Measurements from ENCODE around the gene OTX1. TPM values are rescaled to one million over a fixed set of nuclear protein-coding genes. Genes with fewer than 3 reads are reported as not detected.

Gene OTX1
- total and polyA plus RNA-seq, 2 of the 8 experiments (the other 6 are each of a cell fraction or from before 2014, with no cell fraction given) = 0.24 to 3.3 TPM

DNA sequence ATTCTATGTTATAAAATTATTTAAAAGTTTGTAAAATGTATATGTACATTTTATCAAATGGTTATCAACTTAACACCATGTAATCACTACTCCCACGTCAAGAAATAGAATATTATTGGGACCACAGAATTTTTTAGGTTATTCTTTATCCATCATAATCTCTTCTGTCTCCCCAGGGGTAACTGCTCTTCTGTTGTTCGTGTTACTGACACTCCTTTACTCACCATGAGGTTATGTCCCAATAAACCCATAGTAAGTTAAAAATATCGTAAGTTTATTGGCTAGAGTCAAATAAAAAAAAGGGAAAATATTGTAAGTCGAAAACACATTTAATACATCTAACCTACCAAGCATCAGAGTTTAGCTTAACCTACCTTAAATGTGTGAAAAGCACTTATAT is 14.0 kb downstream of the OTX1 start:
- 90% methylated on average over 4 of the region's 4 CpGs; no CpG with 5 or more reads in 1 of the 2 experiments for WGBS, 2 experiments (ENCODE audit: extremely low coverage in 1 of 2, insufficient coverage in 1 of 2, insufficient read length in 1 of 2, insufficient replicate concordance in 2 of 2, low coverage in 1 of 2, low lambda C conversion rate in 2 of 2, missing lambda C conversion rate in 1 of 2)
- H3K4me1 ChIP-seq (replicated peaks in 1 of 4; ENCODE audit: control insufficient read depth in 3 of 4, insufficient read depth in 4 of 4, low read length in 3 of 4) = peaks cover 0 to 3% (median under 1%) of the 10 kb centered on the region in 4 experiments; a peak in 2 of 7 replicates
- no peak for FAIRE-seq

More for the DNA sequence above, 14.0 kb downstream of the OTX1 start:
- no peak overlapping the region for H3K23ac ChIP-seq (ENCODE audit: insufficient read length)
- no peak overlapping the region for H3K14ac ChIP-seq (ENCODE audit: insufficient read length)
- H2AFZ ChIP-seq (ENCODE audit: low read length) = no peak overlapping the region
- H3K23me2 ChIP-seq (ENCODE audit: low read depth, low read length) = no peaks in the 10 kb centered on the region
- no peak overlapping the region for H3K18ac ChIP-seq (ENCODE audit: extremely low read depth, low read length)
- H3K4me3 ChIP-seq (ENCODE audit: extremely low read depth in 1 of 4, insufficient read depth in 2 of 4, low read depth in 3 of 4, low read length in 4 of 4) = no peak overlapping the region
- H2BK12ac ChIP-seq (ENCODE audit: low read depth, low read length) = no peak overlapping the region
- H2AK5ac ChIP-seq (ENCODE audit: low read depth, low read length) = no peak overlapping the region
- no peak overlapping the region for H3K56ac ChIP-seq (replicated peaks; ENCODE audit: insufficient read length, low read depth, low read length)
- no peak overlapping the region for H2BK20ac ChIP-seq (ENCODE audit: low read length)
- H3K79me2 ChIP-seq (ENCODE audit: control insufficient read depth in 1 of 2, insufficient read depth in 2 of 2, low read length in 2 of 2) = no peaks in the 10 kb centered on the region
- H3K36me3 ChIP-seq (ENCODE audit: control insufficient read depth in 2 of 4, insufficient read depth in 4 of 4, low read length in 3 of 4) = no peaks in the 10 kb centered on the region
- no peak overlapping the region for H4K91ac ChIP-seq (replicated peaks; ENCODE audit: insufficient read length, low read length)
- POLR2A ChIA-PET (ENCODE audit: partially characterized antibody) = interaction anchor here (1.1 kb wide), 1 partner anchor 9 kb away, joined by 3 read pairs; no protein-coding TSS in a partner anchor
- TF ChIP-seq CTBP2 (IDR thresholded peaks at IDR 0.05; ENCODE audit: borderline replicate concordance, insufficient read depth, insufficient read length, low read length) (no peak), SIRT6 (IDR thresholded peaks at IDR 0.05; ENCODE audit: low read length) (no peak), GABPA (IDR thresholded peaks at IDR 0.05; ENCODE audit: borderline replicate concordance, insufficient read depth, low read length) (no peak), KDM1A (IDR thresholded peaks at IDR 0.05; ENCODE audit: borderline replicate concordance, low read length) (no peak), CBX5 (IDR thresholded peaks at IDR 0.05; ENCODE audit: low read depth, low read length) (no peak), RXRA (IDR thresholded peaks at IDR 0.05; ENCODE audit: insufficient read depth, low read depth, low read length) (no peak), ZNF274 (IDR thresholded peaks at IDR 0.05; ENCODE audit: borderline replicate concordance, extremely low read depth, low read length) (no peak)
- H2BK15ac ChIP-seq (ENCODE audit: low read length) = no peak overlapping the region
- no peaks in the 10 kb centered on the region for H3K9me3 ChIP-seq (ENCODE audit: insufficient read depth in 2 of 2, low read depth in 1 of 2, low read length in 1 of 2)
- H3K27ac ChIP-seq (ENCODE audit: low read depth, low read length) = no peak overlapping the region
- H2BK120ac ChIP-seq (replicated peaks; ENCODE audit: low read depth, low read length) = no peak overlapping the region
- H3K4me2 ChIP-seq (ENCODE audit: insufficient read depth in 1 of 2, low read depth in 2 of 2, low read length in 2 of 2) = no peak overlapping the region
- peaks cover 4 to 29% (median 15%) of the 10 kb centered on the region in 4 experiments; a peak in 6 of 7 replicates for H3K27me3 ChIP-seq (replicated peaks in 1 of 4; ENCODE audit: control insufficient read depth in 3 of 4, extremely low read depth in 1 of 4, insufficient read depth in 3 of 4, low read length in 3 of 4)
- H3K9ac ChIP-seq (replicated peaks in 1 of 4; ENCODE audit: extremely low read depth in 1 of 4, low read depth in 3 of 4, low read length in 3 of 4) = no peak overlapping the region
- H3K4ac ChIP-seq (replicated peaks; ENCODE audit: insufficient read length, low read depth, low read length) = no peak overlapping the region
- no peak overlapping the region for H4K8ac ChIP-seq (ENCODE audit: extremely low read depth, insufficient read depth, low read length)
- DNase-seq (ENCODE audit: low read depth in 1 of 2, low spot score in 2 of 2) = no peak
- H4K20me1 ChIP-seq (replicated peaks in 1 of 2; ENCODE audit: control insufficient read depth in 1 of 2, insufficient read depth in 2 of 2, low read length in 2 of 2) = no peaks in the 10 kb centered on the region
- no peaks in the 10 kb centered on the region for H3K79me1 ChIP-seq (ENCODE audit: low read depth, low read length)
- no peak overlapping the region for H2BK5ac ChIP-seq (ENCODE audit: low read depth, low read length)
- CTCF ChIA-PET (ENCODE audit: partially characterized antibody) = interaction anchor here (0.8 kb wide), 2 partner anchors 10 to 124 kb away, joined by 3 to 4 read pairs; no protein-coding TSS in a partner anchor
- no peak overlapping the region for H4K5ac ChIP-seq (ENCODE audit: insufficient read length, low read depth, low read length)

Data from H1 (cell line).